Kidney capillary endothelial cell (primary cell): ENCODE results near the gene MSH5.

Experiments used
- DNase-seq: peaks from one replicate; pipeline ENCODE4 v3.0.0-alpha.2; 2018; ENCODE audit warnings: low spot score

The MSH5 gene

GRCh38 chr6:31729979-31730630, 9.7 kb upstream of the MSH5 start:
- DNase-seq = peak; percentile 94

GRCh38 chr6:31730631-31731086, 9.1 kb upstream of the MSH5 start:
- no peak for DNase-seq

- no peak for DNase-seq
Measured at GRCh38 chr6:31732029-31732428, 7.8 kb upstream of the MSH5 start.

- DNase-seq = no peak
Measured at GRCh38 chr6:31733734-31734133, 6.1 kb upstream of the MSH5 start.

- no peak for DNase-seq
Measured at GRCh38 chr6:31734247-31734820, 5.5 kb upstream of the MSH5 start.

- DNase-seq = peak; percentile 97
Measured at GRCh38 chr6:31734821-31735406, 4.9 kb upstream of the MSH5 start.

- peak; percentile 78 for DNase-seq
Measured at GRCh38 chr6:31736021-31736767, 3.6 kb upstream of the MSH5 start, which contains the start of gene CLIC1. TSS of gene CLIC1 (minus strand) at chr6:31736530. CDS start at chr6:31736300, 230 bp downstream.

GRCh38 chr6:31736768-31737314, 3.0 kb upstream of the MSH5 start:
- no peak for DNase-seq

GRCh38 chr6:31737315-31737990, 2.4 kb upstream of the MSH5 start:
- peak; percentile 82 for DNase-seq

GRCh38 chr6:31737991-31738979, 1.5 kb upstream of the MSH5 start:
- DNase-seq = peak; percentile 86

GRCh38 chr6:31740397-31741223, 805 bp downstream of the MSH5 start:
- DNase-seq = no peak

- no peak for DNase-seq
Measured at GRCh38 chr6:31741815-31742214, 2.0 kb downstream of the MSH5 start.

- DNase-seq = no peak
Measured at GRCh38 chr6:31742894-31743293, 3.1 kb downstream of the MSH5 start.

- DNase-seq = no peak
Measured at GRCh38 chr6:31744422-31744821, 4.6 kb downstream of the MSH5 start.

GRCh38 chr6:31749301-31750036, 9.7 kb downstream of the MSH5 start:
- no peak for DNase-seq

GRCh38 chr6:31750411-31751022, 10.7 kb downstream of the MSH5 start:
- DNase-seq = no peak

GRCh38 chr6:31752739-31753319, 13.0 kb downstream of the MSH5 start:
- peak; percentile 49 for DNase-seq

GRCh38 chr6:31758281-31758680, 18.5 kb downstream of the MSH5 start:
- no peak for DNase-seq
